ENCODE data around the gene OR4Q3. TPM values are rescaled to one million over a fixed set of nuclear protein-coding genes. Genes with fewer than 3 reads are reported as not detected.
"Not testable (repeated sequence)": the region's sequence is repeated elsewhere in the genome, so short reads cannot be mapped to it uniquely, and the experiment has no call there.

Gene OR4Q3
- not detected for total RNA-seq

- no peak for DNase-seq (ENCODE audit: low spot score in 2 of 2)
- intact Hi-C loops (cut with DNase I; ENCODE audit: low total_unique reads): no loop called here
- TF ChIP-seq, protein P1, sequence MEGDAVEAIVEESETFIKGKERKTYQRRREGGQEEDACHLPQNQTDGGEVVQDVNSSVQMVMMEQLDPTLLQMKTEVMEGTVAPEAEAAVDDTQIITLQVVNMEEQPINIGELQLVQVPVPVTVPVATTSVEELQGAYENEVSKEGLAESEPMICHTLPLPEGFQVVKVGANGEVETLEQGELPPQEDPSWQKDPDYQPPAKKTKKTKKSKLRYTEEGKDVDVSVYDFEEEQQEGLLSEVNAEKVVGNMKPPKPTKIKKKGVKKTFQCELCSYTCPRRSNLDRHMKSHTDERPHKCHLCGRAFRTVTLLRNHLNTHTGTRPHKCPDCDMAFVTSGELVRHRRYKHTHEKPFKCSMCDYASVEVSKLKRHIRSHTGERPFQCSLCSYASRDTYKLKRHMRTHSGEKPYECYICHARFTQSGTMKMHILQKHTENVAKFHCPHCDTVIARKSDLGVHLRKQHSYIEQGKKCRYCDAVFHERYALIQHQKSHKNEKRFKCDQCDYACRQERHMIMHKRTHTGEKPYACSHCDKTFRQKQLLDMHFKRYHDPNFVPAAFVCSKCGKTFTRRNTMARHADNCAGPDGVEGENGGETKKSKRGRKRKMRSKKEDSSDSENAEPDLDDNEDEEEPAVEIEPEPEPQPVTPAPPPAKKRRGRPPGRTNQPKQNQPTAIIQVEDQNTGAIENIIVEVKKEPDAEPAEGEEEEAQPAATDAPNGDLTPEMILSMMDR (IDR thresholded peaks at IDR 0.05): no peak
- TF ChIP-seq POLR2A (IDR thresholded peaks at IDR 0.05): no peak
- H3K4me3 ChIP-seq (ENCODE audit: low read depth, poor library complexity, severe bottlenecking): no peak within 1 kb of the TSS
- 83 to 87% methylated on average over 1 of the region's 1 CpG for WGBS, 2 donors
Measured at GRCh38 chr14:19743256-19743655, at the start of gene OR4Q3. Gene OR4Q3 (plus strand): TSS chr14:19743571.

DNA sequence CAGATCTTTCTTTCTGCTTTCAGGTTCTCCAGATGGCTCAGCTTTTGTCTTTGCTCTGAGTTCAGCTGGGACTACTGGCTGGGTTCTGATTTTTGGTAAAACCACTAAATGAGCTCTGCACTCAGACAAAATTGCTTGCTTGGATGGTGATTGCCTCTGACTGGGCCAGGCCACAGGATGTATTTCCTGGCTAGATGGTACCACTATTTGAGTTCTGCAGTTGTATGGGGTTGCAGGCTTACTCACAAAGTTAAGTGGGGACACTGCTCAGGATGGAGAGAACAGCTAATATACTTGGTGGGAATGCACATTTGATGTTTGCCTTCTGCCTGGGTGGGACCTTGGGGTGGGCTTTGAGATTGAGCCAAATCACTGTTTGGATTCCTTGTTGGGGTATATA is 14.0 kb upstream of the OR4Q3 start:
- TF ChIP-seq POLR2A (IDR thresholded peaks at IDR 0.05): no peak
- TF ChIP-seq, protein P1 (IDR thresholded peaks at IDR 0.05): no peak
- intact Hi-C loops (cut with DNase I; ENCODE audit: low total_unique reads): no loop called here
- DNase-seq (ENCODE audit: low spot score in 2 of 2): no peak
- no peak overlapping the region for H3K4me3 ChIP-seq (ENCODE audit: low read depth, poor library complexity, severe bottlenecking)

- no peak for DNase-seq (ENCODE audit: low spot score in 2 of 2)
- TF ChIP-seq, protein P1 (IDR thresholded peaks at IDR 0.05): no peak
- TF ChIP-seq POLR2A (IDR thresholded peaks at IDR 0.05): no peak
- no peak overlapping the region for H3K4me3 ChIP-seq (ENCODE audit: low read depth, poor library complexity, severe bottlenecking)
- WGBS, 2 donors: 63 to 65% methylated on average over 2 of the region's 2 CpGs
- intact Hi-C loops (cut with DNase I; ENCODE audit: low total_unique reads): no loop called here
Measured at GRCh38 chr14:19729763-19730162, 13.6 kb upstream of the OR4Q3 start.

- DNase-seq (ENCODE audit: low spot score in 2 of 2); intact Hi-C loops (cut with DNase I; ENCODE audit: low total_unique reads); H3K4me3 ChIP-seq (ENCODE audit: low read depth, poor library complexity, severe bottlenecking): not testable (repeated sequence)
- WGBS, 2 donors: 70 to 76% methylated on average over 3 of the region's 3 CpGs
Measured at GRCh38 chr14:19733893-19734292, 9.5 kb upstream of the OR4Q3 start.

DNA sequence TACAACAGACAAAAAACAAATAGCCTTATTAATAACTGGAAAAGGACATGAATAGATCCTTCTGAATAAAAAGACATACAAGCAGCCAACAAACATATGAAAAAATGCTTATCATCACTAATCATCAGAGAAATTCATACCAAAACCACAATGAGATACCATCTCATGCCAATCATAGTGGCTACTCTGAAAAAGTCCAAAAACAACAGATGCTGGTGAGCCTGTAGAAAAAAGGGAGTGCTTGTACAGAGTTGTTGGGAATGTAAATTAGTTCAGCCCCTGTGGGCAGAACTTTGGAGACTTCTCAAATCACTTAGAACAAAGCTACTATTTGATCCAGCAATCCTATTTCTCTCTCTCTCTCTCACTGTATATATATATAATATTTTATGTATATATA is 8.9 kb downstream of the OR4Q3 start:
- intact Hi-C loops (cut with DNase I; ENCODE audit: low total_unique reads); DNase-seq (ENCODE audit: low spot score in 2 of 2); H3K4me3 ChIP-seq (ENCODE audit: low read depth, poor library complexity, severe bottlenecking): not testable (repeated sequence)

DNA sequence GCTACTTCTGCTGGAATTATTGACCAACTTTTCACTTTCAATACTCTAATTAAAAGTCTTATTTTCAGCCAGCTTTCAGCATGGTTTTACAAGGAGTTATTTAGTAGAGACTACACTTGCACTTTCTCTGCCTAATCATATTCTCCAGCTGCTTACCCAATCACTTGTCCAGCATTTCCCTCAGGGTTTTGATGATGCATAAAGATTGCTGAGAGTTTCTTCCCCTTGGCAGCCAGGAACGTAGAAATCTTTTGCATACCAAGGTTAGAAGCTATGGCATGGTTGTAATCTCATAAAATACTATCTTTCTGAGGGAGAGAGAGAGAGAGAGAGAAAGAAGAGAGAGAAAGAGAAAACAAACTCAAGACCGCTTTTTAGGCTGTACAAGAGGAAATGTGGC is 10.8 kb downstream of the OR4Q3 start:
- WGBS, 2 donors: 30 to 42% methylated on average over 2 of the region's 2 CpGs
- no peak overlapping the region for H3K4me3 ChIP-seq (ENCODE audit: low read depth, poor library complexity, severe bottlenecking)
- TF ChIP-seq, protein P1 (IDR thresholded peaks at IDR 0.05): no peak
- no peak for TF ChIP-seq POLR2A (IDR thresholded peaks at IDR 0.05)
- intact Hi-C loops (cut with DNase I; ENCODE audit: low total_unique reads): no loop called here
- no peak for DNase-seq (ENCODE audit: low spot score in 2 of 2)

GRCh38 chr14:19771491-19771890 is 28.1 kb downstream of the OR4Q3 start:
- intact Hi-C loops (cut with DNase I; ENCODE audit: low total_unique reads); H3K4me3 ChIP-seq (ENCODE audit: low read depth, poor library complexity, severe bottlenecking); DNase-seq (ENCODE audit: low spot score in 2 of 2): not testable (repeated sequence)
- 53 to 61% methylated on average over 3 of the region's 3 CpGs for WGBS, 2 donors

All from lower leg skin (tissue), 4 donors.